HEK293 (cell line): ENCODE results near the gene HDDC2.

Experiments used
- GLIS1 ChIP-seq: fragments of 450-650 bp; formaldehyde crosslinking; IDR thresholded peaks from 2 replicates; pipeline ENCODE4 v1.5.1; 2016; ENCODE audit warnings: missing biosample characterization, missing genetic modification characterization
- SP2 ChIP-seq: fragments of 450-650 bp; formaldehyde crosslinking; IDR thresholded peaks from 2 replicates; pipeline ENCODE4 v1.5.1; 2016; ENCODE audit warnings: missing biosample characterization, missing genetic modification characterization

- TF ChIP-seq SP2 (tag by site-specific recombination), result no peak
- no peak for TF ChIP-seq GLIS1 (tag by site-specific recombination)
These were observed 12.3 kb upstream of the HDDC2 start for GRCh38 chr6:125314009-125314581.
